ENCODE results near the gene MPZL2.

DNA sequence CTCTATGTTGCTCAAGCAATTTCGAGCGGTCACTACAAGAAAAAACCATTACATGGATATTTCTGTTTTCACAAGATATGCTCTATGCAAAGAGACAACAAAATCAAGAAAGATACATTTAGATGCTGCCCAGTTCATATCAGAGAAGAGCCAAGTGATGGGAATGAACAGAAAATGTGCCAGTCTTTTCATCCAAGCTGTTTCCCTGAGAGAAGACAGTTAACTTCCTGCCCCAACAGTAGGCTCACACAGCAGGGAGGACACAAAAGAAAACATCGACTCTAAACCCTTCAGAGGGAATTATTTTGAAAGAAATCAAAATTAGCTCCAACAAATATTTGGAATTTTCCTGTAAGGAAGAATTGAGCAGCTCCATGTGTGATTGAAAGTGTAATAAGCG is 50.9 kb downstream of the MPZL2 start:
- TF ChIP-seq, protein P1, sequence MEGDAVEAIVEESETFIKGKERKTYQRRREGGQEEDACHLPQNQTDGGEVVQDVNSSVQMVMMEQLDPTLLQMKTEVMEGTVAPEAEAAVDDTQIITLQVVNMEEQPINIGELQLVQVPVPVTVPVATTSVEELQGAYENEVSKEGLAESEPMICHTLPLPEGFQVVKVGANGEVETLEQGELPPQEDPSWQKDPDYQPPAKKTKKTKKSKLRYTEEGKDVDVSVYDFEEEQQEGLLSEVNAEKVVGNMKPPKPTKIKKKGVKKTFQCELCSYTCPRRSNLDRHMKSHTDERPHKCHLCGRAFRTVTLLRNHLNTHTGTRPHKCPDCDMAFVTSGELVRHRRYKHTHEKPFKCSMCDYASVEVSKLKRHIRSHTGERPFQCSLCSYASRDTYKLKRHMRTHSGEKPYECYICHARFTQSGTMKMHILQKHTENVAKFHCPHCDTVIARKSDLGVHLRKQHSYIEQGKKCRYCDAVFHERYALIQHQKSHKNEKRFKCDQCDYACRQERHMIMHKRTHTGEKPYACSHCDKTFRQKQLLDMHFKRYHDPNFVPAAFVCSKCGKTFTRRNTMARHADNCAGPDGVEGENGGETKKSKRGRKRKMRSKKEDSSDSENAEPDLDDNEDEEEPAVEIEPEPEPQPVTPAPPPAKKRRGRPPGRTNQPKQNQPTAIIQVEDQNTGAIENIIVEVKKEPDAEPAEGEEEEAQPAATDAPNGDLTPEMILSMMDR (conservative IDR thresholded peaks at IDR 0.05; ENCODE audit: low read depth in 2 of 2), result no peak
- TF ChIP-seq POLR2AphosphoS5 (IDR thresholded peaks at IDR 0.05; ENCODE audit: low read depth) (no peak), EZH2phosphoT487 (IDR thresholded peaks at IDR 0.05; ENCODE audit: unreplicated experiment) (no peak), JUNB (IDR thresholded peaks at IDR 0.05; ENCODE audit: unreplicated experiment) (no peak), ZNF331 (CRISPR knock-in tag; IDR thresholded peaks at IDR 0.05; ENCODE audit: low read depth) (no peak), CREB1 (CRISPR knock-in tag; IDR thresholded peaks at IDR 0.05; ENCODE audit: low read depth) (no peak), ZNF114 (CRISPR knock-in tag; IDR thresholded peaks at IDR 0.05) (no peak), EZH2 (IDR thresholded peaks at IDR 0.05; ENCODE audit: low read depth, unreplicated experiment) (no peak), NANOG (IDR thresholded peaks at IDR 0.05; ENCODE audit: borderline replicate concordance) (no peak)
- TF ChIP-seq, protein P2, sequence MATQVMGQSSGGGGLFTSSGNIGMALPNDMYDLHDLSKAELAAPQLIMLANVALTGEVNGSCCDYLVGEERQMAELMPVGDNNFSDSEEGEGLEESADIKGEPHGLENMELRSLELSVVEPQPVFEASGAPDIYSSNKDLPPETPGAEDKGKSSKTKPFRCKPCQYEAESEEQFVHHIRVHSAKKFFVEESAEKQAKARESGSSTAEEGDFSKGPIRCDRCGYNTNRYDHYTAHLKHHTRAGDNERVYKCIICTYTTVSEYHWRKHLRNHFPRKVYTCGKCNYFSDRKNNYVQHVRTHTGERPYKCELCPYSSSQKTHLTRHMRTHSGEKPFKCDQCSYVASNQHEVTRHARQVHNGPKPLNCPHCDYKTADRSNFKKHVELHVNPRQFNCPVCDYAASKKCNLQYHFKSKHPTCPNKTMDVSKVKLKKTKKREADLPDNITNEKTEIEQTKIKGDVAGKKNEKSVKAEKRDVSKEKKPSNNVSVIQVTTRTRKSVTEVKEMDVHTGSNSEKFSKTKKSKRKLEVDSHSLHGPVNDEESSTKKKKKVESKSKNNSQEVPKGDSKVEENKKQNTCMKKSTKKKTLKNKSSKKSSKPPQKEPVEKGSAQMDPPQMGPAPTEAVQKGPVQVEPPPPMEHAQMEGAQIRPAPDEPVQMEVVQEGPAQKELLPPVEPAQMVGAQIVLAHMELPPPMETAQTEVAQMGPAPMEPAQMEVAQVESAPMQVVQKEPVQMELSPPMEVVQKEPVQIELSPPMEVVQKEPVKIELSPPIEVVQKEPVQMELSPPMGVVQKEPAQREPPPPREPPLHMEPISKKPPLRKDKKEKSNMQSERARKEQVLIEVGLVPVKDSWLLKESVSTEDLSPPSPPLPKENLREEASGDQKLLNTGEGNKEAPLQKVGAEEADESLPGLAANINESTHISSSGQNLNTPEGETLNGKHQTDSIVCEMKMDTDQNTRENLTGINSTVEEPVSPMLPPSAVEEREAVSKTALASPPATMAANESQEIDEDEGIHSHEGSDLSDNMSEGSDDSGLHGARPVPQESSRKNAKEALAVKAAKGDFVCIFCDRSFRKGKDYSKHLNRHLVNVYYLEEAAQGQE (IDR thresholded peaks at IDR 0.05; ENCODE audit: unreplicated experiment), result no peak
- TF ChIP-seq, protein P3, sequence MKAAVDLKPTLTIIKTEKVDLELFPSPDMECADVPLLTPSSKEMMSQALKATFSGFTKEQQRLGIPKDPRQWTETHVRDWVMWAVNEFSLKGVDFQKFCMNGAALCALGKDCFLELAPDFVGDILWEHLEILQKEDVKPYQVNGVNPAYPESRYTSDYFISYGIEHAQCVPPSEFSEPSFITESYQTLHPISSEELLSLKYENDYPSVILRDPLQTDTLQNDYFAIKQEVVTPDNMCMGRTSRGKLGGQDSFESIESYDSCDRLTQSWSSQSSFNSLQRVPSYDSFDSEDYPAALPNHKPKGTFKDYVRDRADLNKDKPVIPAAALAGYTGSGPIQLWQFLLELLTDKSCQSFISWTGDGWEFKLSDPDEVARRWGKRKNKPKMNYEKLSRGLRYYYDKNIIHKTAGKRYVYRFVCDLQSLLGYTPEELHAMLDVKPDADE (IDR thresholded peaks at IDR 0.05), result no peak
- TF ChIP-seq, protein P4, sequence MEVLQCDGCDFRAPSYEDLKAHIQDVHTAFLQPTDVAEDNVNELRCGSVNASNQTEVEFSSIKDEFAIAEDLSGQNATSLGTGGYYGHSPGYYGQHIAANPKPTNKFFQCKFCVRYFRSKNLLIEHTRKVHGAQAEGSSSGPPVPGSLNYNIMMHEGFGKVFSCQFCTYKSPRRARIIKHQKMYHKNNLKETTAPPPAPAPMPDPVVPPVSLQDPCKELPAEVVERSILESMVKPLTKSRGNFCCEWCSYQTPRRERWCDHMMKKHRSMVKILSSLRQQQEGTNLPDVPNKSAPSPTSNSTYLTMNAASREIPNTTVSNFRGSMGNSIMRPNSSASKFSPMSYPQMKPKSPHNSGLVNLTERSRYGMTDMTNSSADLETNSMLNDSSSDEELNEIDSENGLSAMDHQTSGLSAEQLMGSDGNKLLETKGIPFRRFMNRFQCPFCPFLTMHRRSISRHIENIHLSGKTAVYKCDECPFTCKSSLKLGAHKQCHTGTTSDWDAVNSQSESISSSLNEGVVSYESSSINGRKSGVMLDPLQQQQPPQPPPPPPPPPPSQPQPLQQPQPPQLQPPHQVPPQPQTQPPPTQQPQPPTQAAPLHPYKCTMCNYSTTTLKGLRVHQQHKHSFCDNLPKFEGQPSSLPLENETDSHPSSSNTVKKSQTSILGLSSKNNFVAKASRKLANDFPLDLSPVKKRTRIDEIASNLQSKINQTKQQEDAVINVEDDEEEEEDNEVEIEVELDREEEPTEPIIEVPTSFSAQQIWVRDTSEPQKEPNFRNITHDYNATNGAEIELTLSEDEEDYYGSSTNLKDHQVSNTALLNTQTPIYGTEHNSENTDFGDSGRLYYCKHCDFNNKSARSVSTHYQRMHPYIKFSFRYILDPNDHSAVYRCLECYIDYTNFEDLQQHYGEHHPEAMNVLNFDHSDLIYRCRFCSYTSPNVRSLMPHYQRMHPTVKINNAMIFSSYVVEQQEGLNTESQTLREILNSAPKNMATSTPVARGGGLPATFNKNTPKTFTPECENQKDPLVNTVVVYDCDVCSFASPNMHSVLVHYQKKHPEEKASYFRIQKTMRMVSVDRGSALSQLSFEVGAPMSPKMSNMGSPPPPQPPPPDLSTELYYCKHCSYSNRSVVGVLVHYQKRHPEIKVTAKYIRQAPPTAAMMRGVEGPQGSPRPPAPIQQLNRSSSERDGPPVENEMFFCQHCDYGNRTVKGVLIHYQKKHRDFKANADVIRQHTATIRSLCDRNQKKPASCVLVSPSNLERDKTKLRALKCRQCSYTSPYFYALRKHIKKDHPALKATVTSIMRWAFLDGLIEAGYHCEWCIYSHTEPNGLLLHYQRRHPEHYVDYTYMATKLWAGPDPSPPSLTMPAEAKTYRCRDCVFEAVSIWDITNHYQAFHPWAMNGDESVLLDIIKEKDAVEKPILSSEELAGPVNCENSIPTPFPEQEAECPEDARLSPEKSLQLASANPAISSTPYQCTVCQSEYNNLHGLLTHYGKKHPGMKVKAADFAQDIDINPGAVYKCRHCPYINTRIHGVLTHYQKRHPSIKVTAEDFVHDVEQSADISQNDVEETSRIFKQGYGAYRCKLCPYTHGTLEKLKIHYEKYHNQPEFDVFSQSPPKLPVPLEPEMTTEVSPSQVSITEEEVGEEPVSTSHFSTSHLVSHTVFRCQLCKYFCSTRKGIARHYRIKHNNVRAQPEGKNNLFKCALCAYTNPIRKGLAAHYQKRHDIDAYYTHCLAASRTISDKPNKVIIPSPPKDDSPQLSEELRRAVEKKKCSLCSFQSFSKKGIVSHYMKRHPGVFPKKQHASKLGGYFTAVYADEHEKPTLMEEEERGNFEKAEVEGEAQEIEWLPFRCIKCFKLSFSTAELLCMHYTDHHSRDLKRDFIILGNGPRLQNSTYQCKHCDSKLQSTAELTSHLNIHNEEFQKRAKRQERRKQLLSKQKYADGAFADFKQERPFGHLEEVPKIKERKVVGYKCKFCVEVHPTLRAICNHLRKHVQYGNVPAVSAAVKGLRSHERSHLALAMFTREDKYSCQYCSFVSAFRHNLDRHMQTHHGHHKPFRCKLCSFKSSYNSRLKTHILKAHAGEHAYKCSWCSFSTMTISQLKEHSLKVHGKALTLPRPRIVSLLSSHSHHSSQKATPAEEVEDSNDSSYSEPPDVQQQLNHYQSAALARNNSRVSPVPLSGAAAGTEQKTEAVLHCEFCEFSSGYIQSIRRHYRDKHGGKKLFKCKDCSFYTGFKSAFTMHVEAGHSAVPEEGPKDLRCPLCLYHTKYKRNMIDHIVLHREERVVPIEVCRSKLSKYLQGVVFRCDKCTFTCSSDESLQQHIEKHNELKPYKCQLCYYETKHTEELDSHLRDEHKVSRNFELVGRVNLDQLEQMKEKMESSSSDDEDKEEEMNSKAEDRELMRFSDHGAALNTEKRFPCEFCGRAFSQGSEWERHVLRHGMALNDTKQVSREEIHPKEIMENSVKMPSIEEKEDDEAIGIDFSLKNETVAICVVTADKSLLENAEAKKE (CRISPR knock-in tag; IDR thresholded peaks at IDR 0.05), result no peak
